H1 (cell line): ENCODE results near the gene OCRL. TPM values are rescaled to one million over a fixed set of nuclear protein-coding genes. Genes with fewer than 3 reads are reported as not detected.

Source experiments
- CREB1 ChIP-seq: IDR thresholded peaks from 2 replicates; pipeline ENCODE4 v1.6.1; 2012; ENCODE audit warnings: inconsistent platforms
- GABPA ChIP-seq: IDR thresholded peaks from 2 replicates; pipeline ENCODE4 v1.6.1; 2011; ENCODE audit warnings: mild to moderate bottlenecking, low read length, moderate library complexity, borderline replicate concordance; ENCODE audit not compliant: insufficient read depth
- TBP ChIP-seq: IDR thresholded peaks from 2 replicates; pipeline ENCODE4 v1.6.1; 2011; ENCODE audit warnings: low read depth, low read length, improper control_type of control experiment
- polyA plus RNA-seq, 7 experiments: library from polyadenylated mRNA; depleted of rRNA in 3 of 7; stranded (reverse) in 5 of 7; unstranded in 2 of 7; fragments of >200 nt in 5 of 7; fragments of 200-250 nt in 2 of 7; gene quantifications; 1 replicate in 5 of 7; 2 replicates in 1 of 7; 4 replicates in 1 of 7; pipeline versions ENCODE4 v1.2.1 to v1.2.3, GENCODE V29; 2011 to 2013; ENCODE audit warnings: missing spikeins in 2 of 7, mixed read lengths in 2 of 7
- total RNA-seq: library from RNA; stranded (reverse); fragmentation: NEBNext Ultra II Directional; extraction: Animal tissue kit (Norgen Biotek cat#: 25700); gene quantifications from 2 replicates; pipeline ENCODE4 v1.2.1, GENCODE V29; 2021
- TF ChIP-seq, protein P1 (sequence below): IDR thresholded peaks from 2 replicates; pipeline ENCODE4 v1.6.1; 2012; ENCODE audit warnings: low read length, inconsistent platforms
- TF ChIP-seq, protein P2 (sequence below), 3 experiments: IDR thresholded peaks; 1 replicate in 2 of 3; 2 replicates in 1 of 3; pipeline versions ENCODE4 v1.5.1 to v1.6.1; 2011; ENCODE audit warnings: low read length in 3 of 3, mild to moderate bottlenecking in 3 of 3, inconsistent platforms in 2 of 3, low read depth in 1 of 3, moderate library complexity in 1 of 3; ENCODE audit not compliant: insufficient read depth in 1 of 3; ENCODE audit errors: control extremely low read depth in 1 of 3

OCRL gene
- total and polyA plus RNA-seq, 2 of the 8 experiments (the other 6 are each of a cell fraction or from before 2014, with no cell fraction given): 12.7 to 15.1 TPM

DNA sequence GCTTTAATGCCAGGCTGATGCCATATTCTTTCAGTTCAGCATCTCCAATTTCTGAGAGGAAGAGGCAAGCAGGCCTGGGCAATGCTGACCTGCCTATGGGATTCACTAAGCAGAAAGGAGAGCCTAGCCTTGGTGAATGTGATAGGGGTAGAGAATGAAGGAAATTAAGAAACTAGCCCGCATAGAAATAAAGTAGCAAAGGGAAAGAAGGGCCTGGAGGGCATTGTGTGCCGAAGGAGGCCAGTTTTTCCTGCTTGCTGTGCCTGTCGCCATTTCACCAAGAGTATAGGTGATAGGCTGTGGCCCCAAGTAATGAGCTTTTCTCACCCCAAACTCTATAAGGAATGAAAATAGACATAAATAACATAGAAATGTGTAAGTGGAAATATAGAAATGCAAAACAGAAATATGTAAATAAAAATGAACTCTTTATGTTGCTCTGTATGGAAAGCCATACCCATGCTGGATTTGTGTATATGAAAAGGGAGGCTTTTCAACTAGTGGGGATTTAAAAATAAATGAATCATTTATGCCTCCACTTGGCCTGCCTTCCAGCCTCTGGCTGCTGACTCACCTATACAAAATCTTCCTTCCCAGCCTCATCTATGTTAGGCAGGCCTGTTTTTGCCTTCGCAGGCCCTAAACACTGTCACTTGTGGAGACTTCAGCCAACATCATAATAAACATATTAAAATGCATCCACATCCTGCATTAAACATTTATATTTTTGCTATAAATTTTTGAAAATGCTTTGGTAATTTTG is 5.1 kb upstream of the OCRL start (continued):
- TF ChIP-seq, protein P1, sequence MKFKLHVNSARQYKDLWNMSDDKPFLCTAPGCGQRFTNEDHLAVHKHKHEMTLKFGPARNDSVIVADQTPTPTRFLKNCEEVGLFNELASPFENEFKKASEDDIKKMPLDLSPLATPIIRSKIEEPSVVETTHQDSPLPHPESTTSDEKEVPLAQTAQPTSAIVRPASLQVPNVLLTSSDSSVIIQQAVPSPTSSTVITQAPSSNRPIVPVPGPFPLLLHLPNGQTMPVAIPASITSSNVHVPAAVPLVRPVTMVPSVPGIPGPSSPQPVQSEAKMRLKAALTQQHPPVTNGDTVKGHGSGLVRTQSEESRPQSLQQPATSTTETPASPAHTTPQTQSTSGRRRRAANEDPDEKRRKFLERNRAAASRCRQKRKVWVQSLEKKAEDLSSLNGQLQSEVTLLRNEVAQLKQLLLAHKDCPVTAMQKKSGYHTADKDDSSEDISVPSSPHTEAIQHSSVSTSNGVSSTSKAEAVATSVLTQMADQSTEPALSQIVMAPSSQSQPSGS: no peak
- TF ChIP-seq GABPA: no peak
- TF ChIP-seq CREB1: no peak
- TF ChIP-seq TBP: no peak
- TF ChIP-seq, protein P2, sequence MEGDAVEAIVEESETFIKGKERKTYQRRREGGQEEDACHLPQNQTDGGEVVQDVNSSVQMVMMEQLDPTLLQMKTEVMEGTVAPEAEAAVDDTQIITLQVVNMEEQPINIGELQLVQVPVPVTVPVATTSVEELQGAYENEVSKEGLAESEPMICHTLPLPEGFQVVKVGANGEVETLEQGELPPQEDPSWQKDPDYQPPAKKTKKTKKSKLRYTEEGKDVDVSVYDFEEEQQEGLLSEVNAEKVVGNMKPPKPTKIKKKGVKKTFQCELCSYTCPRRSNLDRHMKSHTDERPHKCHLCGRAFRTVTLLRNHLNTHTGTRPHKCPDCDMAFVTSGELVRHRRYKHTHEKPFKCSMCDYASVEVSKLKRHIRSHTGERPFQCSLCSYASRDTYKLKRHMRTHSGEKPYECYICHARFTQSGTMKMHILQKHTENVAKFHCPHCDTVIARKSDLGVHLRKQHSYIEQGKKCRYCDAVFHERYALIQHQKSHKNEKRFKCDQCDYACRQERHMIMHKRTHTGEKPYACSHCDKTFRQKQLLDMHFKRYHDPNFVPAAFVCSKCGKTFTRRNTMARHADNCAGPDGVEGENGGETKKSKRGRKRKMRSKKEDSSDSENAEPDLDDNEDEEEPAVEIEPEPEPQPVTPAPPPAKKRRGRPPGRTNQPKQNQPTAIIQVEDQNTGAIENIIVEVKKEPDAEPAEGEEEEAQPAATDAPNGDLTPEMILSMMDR (IDR thresholded peaks at IDR 0.05; ENCODE audit: control extremely low read depth in 1 of 3, insufficient read depth in 1 of 3, low read depth in 1 of 3, low read length in 3 of 3): no peak
